DMS79 (cell line): ENCODE results near the gene GALR1.
"Not testable (repeated sequence)": the region's sequence is repeated elsewhere in the genome, so short reads cannot be mapped to it uniquely, and the experiment has no call there.

Experiments
- DNase-seq: peaks from one replicate; lab custom pipeline; 2025; lab: John Stamatoyannopoulos, UW

The GALR1 gene

DNA sequence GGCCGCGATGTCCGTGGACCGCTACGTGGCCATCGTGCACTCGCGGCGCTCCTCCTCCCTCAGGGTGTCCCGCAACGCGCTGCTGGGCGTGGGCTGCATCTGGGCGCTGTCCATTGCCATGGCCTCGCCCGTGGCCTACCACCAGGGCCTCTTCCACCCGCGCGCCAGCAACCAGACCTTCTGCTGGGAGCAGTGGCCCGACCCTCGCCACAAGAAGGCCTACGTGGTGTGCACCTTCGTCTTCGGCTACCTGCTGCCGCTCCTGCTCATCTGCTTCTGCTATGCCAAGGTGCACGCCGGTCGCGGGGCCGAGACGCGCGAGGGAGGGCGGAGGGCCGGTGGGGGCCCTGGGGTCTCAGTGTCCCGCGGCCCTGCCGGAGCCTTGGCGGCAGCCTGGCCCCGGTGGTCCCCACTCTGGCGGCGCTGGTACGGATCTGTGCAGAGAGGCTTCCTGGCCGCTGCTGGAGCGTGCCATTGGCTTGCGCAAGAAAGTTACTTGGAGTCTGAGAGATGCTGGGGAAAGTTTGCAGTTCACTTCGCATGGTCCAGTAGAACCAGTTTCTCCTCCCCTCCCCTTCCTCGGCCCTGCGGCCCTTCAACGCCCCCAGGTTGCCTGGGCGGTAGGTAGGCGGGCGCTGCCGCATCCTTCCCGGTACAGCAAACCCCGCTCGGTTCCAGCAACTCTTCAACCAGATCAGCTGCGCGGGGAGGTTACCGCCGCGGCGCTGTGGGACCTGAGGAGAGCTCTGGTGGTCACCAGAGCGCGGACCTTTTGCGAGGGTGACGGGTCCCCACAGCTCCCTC is 1.5 kb downstream of the GALR1 start:
- no peak for DNase-seq

DNA sequence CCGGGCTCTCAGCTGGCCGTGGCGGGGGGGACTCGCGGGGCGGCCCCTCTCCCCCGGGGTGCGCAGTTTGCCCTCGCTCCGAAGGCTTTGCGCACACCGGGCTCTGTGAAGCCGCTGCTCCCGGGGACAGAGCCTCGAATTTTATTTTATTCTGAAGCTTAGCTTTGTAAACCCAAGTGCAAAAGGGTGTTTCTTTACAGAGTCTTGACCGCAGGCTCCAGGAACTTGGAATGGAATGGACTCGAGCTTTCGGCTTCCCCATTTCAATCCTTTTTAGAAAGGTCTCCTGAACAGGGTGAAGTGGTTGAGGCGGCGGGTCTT is 2.0 kb downstream of the GALR1 start:
- no peak for DNase-seq

DNA sequence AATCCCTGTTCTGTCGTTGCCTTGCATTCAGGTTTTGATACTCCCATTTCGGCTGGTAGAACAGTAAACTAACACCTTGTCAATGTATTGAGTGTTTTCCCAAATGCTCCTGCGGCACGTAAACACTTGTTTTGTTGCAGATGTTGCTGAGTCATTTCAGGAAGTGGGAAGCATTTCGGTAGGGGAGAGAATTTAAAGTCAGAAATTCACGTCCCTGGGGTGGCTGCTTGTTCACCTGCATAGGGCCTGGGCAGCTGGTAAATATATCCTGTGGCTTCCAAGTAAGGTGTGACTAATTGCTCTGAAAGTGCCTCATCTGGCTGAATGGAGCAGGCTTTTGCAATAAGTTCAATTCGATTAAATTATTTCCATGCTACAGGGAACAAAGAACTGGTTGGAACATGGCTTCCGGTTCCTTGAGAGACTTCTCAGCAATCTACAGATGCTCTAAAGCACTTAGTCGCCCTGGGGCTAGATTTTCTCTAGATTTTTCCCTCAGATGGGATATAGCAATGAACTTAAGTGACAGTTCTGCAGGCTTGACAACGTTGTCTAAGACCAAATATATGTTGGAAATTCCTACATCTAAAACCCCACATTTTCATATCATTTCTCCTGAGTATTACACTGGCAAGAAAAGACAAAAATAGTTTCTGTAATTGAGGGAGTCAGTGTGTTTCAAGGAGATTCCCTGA is 5.2 kb downstream of the GALR1 start:
- DNase-seq, result no peak

- DNase-seq, result no peak
Observed at GRCh38 chr18:77255426-77256105, 5.9 kb downstream of the GALR1 start.

DNA sequence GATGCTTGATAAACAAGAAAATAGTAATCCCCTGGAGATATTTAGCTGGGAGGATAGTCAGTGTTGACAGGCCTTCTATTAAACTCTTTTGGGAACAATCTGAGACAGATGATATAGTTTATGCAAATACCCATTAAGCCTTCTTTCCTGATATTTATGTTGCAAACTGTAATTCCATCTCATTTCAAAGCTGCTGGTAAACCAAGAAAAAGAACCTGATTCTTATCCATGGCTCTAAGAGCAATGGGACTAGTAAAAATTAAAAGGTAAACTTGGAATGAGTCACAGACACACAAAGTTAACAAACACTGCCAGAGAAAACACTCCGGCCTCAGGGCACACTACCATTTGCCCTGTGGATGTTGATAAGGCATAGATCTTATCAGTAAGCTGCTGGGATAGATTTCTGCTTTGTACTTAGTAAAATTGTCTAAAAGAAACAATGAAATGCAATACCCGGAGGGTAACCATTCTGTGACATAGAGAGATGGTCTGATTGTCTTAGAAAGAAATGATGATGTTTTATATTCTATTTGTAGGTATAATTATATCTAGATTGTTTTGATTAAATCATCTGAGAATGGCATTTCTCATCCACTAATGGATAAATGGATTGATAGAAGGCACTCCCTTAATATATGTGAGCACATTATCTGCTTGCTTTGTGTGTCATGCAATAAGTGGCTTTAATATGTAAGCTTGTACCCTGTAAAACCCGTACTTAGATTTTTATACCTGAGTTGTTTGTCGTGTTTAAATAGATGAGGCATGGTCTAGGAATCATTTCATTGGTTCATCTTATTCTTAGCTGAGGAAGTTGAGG is 13.2 kb downstream of the GALR1 start:
- DNase-seq, result no peak

- DNase-seq, result no peak
Observed at GRCh38 chr18:77263466-77263763, 13.8 kb downstream of the GALR1 start.

- no peak for DNase-seq
Observed at GRCh38 chr18:77267969-77268368, 18.3 kb downstream of the GALR1 start.

- no peak for DNase-seq
Observed at GRCh38 chr18:77268456-77268855, 18.8 kb downstream of the GALR1 start.

GRCh38 chr18:77271576-77272481 is 22.2 kb downstream of the GALR1 start:
- no peak for DNase-seq

GRCh38 chr18:77290841-77291240 is 41.2 kb downstream of the GALR1 start:
- not testable (repeated sequence) for DNase-seq

- no peak for DNase-seq
Observed at GRCh38 chr18:77298172-77298571, 48.5 kb downstream of the GALR1 start.

- no peak for DNase-seq
Observed at GRCh38 chr18:77299706-77300105, 50.1 kb downstream of the GALR1 start.

DNA sequence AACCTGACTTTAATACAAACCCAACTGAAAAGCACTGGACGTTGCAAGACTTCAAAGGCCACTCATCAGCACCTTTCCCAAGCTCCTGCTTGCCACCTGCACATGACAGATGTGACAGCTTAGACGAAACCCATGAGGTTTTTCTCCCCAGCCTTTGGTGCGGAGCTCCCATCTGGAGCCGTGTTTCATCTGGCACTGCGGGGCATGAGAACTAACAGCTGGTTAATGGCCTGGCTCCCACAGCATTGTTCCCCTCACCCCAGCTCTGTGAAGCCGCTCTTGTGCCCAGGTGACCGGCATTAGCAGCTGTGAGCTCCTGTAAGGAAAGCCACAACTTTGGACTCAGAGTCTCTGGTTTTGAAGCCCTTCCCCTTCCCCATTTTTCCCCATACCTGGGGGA is 50.9 kb downstream of the GALR1 start:
- no peak for DNase-seq

- no peak for DNase-seq
Observed at GRCh38 chr18:77304268-77304667, 54.6 kb downstream of the GALR1 start.

DNA sequence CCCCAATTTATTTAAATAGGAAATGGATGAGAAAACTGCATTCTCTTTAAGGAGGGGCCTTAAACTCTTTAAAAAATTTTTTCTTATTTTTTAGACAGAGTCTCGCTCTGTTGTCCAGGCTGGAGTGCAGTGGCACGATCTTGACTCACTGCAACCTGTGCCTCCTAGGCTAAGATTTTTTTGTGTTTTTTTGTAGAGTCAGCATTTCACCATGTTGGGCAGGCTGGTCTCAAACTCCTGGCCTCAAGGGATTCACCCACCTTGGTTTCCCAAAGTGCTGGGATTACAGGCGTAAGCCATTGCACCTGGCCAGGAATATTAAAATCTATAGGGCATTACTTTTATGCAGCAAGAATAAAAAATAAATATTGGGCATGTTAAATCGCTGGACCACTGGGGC is 56.0 kb downstream of the GALR1 start:
- no peak for DNase-seq

GRCh38 chr18:77308216-77308615 is 58.6 kb downstream of the GALR1 start:
- DNase-seq, result no peak

DNA sequence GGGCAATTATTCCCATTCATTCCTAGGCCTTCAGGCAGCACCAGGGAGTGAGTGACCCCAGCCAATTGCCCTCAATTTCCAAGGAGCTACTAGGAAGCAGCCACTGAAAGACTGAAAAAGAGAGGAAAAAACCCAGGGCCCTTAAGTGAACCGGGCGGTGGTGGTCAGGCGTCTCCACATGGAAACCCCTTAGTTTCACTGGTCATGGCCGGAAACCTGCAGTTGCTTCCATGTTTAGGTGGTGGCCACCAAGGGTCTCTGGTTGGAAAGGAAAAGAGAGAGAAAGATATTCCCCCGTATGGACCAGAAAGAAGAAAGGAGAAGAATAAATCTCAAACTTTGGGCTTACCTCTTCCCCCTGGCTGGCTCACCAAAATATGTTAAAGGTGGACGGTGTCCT is 64.9 kb downstream of the GALR1 start:
- DNase-seq, result no peak

DNA sequence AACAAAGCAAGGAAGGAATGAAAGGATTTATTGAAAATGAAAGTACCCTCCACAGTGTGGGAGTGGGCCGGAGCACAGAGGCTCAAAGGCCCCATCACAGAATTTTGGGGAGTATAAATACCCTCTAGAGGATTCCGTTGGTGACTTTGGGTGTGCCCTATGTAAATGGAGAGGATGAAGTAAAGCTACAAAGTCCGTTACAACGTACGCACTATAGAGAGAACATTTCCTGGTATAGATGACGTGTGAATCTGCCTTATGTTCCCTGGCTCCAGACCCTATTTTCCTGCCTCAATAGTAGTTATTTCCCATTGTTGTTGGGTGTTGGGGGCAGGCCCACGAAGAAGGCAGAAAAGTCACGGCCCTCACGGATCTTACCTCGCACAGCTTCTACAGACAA is 65.3 kb downstream of the GALR1 start:
- no peak for DNase-seq

- DNase-seq, result no peak
Observed at GRCh38 chr18:77316008-77316407, 66.4 kb downstream of the GALR1 start.

GRCh38 chr18:77316641-77317040 is 67.0 kb downstream of the GALR1 start:
- no peak for DNase-seq

DNA sequence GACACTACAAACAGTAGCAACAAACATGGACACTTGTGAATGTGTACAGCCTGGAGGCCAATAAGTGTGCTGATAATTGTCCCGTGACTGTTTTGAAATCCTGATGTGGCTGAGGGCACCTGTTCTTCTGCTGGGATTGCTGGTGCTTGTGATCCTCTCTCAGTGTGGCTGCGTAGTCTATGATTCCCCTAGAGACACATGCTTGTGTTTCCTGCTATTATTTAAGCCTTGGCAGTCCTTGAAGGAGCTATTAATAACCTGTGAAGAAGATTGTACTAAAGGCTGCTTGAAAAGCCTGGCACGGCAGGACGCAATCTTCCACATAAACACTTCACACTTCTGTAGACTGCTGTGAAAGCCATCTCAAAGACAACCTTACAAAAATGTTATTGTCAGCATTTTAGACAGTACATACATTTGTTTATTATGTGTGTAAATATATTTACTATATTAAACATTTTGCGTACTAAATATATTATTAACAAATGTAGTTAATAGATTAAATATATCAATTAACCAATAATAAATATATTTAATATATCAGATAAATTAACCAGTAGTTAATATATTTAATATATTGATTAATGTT is 71.4 kb downstream of the GALR1 start:
- DNase-seq, result peak; percentile 61
